Keratinocyte (primary cell): ENCODE measurements around the gene LYPD1. TPM values are rescaled to one million over a fixed set of nuclear protein-coding genes. Genes with fewer than 3 reads are reported as not detected.

ENCODE experiments used
- DNase-seq: peaks from one replicate; pipeline ENCODE4 v3.0.0-alpha.2; 2011; ENCODE audit warnings: low read depth, missing footprints, low spot score
- FAIRE-seq: peaks from 2 replicates; lab custom pipeline; 2011; peaks lifted over from hg19 to GRCh38; lab: Jason Lieb, UNC
- H2AFZ ChIP-seq: 2 replicates; pipeline ENCODE4 v1.6.0; 2012; ENCODE audit warnings: low read length, control low read depth, inconsistent platforms; ENCODE audit not compliant: control insufficient read depth
- H3K27ac ChIP-seq: 2 replicates; pipeline ENCODE4 v1.5.1; 2011; ENCODE audit warnings: low read length; ENCODE audit not compliant: control insufficient read depth, insufficient read depth
- H3K27me3 ChIP-seq: 3 replicates; pipeline ENCODE4 v1.6.0; 2011; ENCODE audit warnings: low read length; ENCODE audit not compliant: control insufficient read depth, insufficient read depth; ENCODE audit errors: extremely low read depth
- H3K36me3 ChIP-seq, 2 experiments: 2 replicates in 1 of 2; 3 replicates in 1 of 2; pipeline ENCODE4 v1.5.1; 2011; ENCODE audit warnings: low read length in 2 of 2, mild to moderate bottlenecking in 1 of 2; ENCODE audit not compliant: control insufficient read depth in 2 of 2, insufficient read depth in 2 of 2; ENCODE audit errors: extremely low read depth in 1 of 2
- H3K4me1 ChIP-seq: 3 replicates; pipeline ENCODE4 v1.5.1; 2011; ENCODE audit warnings: low read length; ENCODE audit not compliant: control insufficient read depth, insufficient read depth; ENCODE audit errors: extremely low read depth
- H3K4me2 ChIP-seq: 3 replicates; pipeline ENCODE4 v1.6.0; 2011; ENCODE audit warnings: low read depth, low read length; ENCODE audit not compliant: control insufficient read depth, insufficient read depth; ENCODE audit errors: extremely low read depth
- H3K4me3 ChIP-seq, 3 experiments: fragments of 200-600 bp in 1 of 3; sonication (generic) in 1 of 3; 2 replicates in 2 of 3; 3 replicates in 1 of 3; pipeline ENCODE4 v1.5.1; 2011 to 2016; ENCODE audit warnings: low read length in 3 of 3, mild to moderate bottlenecking in 3 of 3, control low read depth in 2 of 3, inconsistent platforms in 1 of 3, low read depth in 1 of 3, mixed read lengths in 1 of 3, mixed run types in 1 of 3, moderate library complexity in 1 of 3; ENCODE audit not compliant: control insufficient read depth in 2 of 3, insufficient read depth in 2 of 3; ENCODE audit errors: extremely low read depth in 1 of 3
- H3K79me2 ChIP-seq: 2 replicates; pipeline ENCODE4 v1.6.0; 2012; ENCODE audit warnings: low read length; ENCODE audit not compliant: control insufficient read depth, insufficient read depth
- H3K9ac ChIP-seq: 3 replicates; pipeline ENCODE4 v1.6.0; 2011; ENCODE audit warnings: low read length; ENCODE audit not compliant: control insufficient read depth, insufficient read depth; ENCODE audit errors: extremely low read depth
- H3K9me1 ChIP-seq: 3 replicates; pipeline ENCODE4 v1.6.0; 2011; ENCODE audit warnings: low read length; ENCODE audit not compliant: control insufficient read depth, insufficient read depth; ENCODE audit errors: extremely low read depth
- H3K9me3 ChIP-seq: 2 replicates; pipeline ENCODE4 v1.5.1; 2012; ENCODE audit warnings: low read depth, low read length; ENCODE audit not compliant: control insufficient read depth
- H4K20me1 ChIP-seq: 3 replicates; pipeline ENCODE4 v1.6.0; 2011; ENCODE audit warnings: low read length; ENCODE audit not compliant: control insufficient read depth, insufficient read depth; ENCODE audit errors: extremely low read depth
- CTCF ChIP-seq, 3 experiments: IDR thresholded peaks in 1 of 3; conservative IDR thresholded peaks in 1 of 3; optimal IDR thresholded peaks in 1 of 3; 2 replicates in 2 of 3; 3 replicates in 1 of 3; pipeline versions ENCODE3 to v1.5.1; 2011; ENCODE audit warnings: low read length in 3 of 3, mild to moderate bottlenecking in 3 of 3, moderate library complexity in 2 of 3, control low read depth in 1 of 3, inconsistent platforms in 1 of 3; ENCODE audit not compliant: insufficient read depth in 2 of 3; ENCODE audit errors: extremely low read depth in 1 of 3
- EZH2 ChIP-seq: IDR thresholded peaks from one replicate; pipeline ENCODE4 v1.6.1; 2012; ENCODE audit warnings: inconsistent platforms, mild to moderate bottlenecking, low read length, moderate library complexity
- dilution Hi-C: fragments of 300-500 bp; cut with MboI; formaldehyde crosslinking; loops from one replicate; pipeline ENCODE4 v1.7.0; 2020; ENCODE audit warnings: low sequenced_read_pairs; ENCODE audit not compliant: extremely low pct_ligation_motif_present
- polyA plus RNA-seq, 5 experiments: library from polyadenylated mRNA; depleted of rRNA in 3 of 5; stranded (reverse) in 3 of 5; stranded (forward) in 1 of 5; unstranded in 1 of 5; fragments of >200 nt; gene quantifications; 1 replicate in 1 of 5; 2 replicates in 3 of 5; 3 replicates in 1 of 5; pipeline versions ENCODE4 v1.2.1 to v1.2.3, GENCODE V29; 2011 to 2012; ENCODE audit warnings: missing spikeins in 2 of 5, low read depth in 1 of 5, low replicate concordance in 1 of 5

LYPD1 gene
- polyA plus RNA-seq, 1 donor (not counting 4 experiments of a cell fraction or from before 2014, with no cell fraction given) = 0.03 TPM

GRCh38 chr2:132608311-132608710 lies 61.7 kb downstream of the LYPD1 start:
- no peak overlapping the region for H3K9ac ChIP-seq
- dilution Hi-C loops = no loop called here
- H3K4me1 ChIP-seq = no peaks in the 10 kb centered on the region
- no peak overlapping the region for H3K4me3 ChIP-seq
- no peak overlapping the region for H2AFZ ChIP-seq
- H3K79me2 ChIP-seq = no peaks in the 10 kb centered on the region
- DNase-seq (no peak), FAIRE-seq (no peak)
- TF ChIP-seq EZH2 = no peak
- no peaks in the 10 kb centered on the region for H3K9me3 ChIP-seq
- no peaks in the 10 kb centered on the region for H3K9me1 ChIP-seq
- H3K27me3 ChIP-seq = no peaks in the 10 kb centered on the region
- H3K4me2 ChIP-seq = no peak overlapping the region
- no peaks in the 10 kb centered on the region for H3K36me3 ChIP-seq
- H3K27ac ChIP-seq = no peak overlapping the region
- no peaks in the 10 kb centered on the region for H4K20me1 ChIP-seq

- FAIRE-seq = no peak
- Histone ChIP-seq H3K4me2 (no peak overlapping the region), H3K4me1 (no peaks in the 10 kb centered on the region), H3K27me3 (no peaks in the 10 kb centered on the region), H3K9me1 (no peaks in the 10 kb centered on the region), H3K79me2 (no peaks in the 10 kb centered on the region), H3K36me3 (no peaks in the 10 kb centered on the region), H3K4me3 (no peak overlapping the region), H4K20me1 (no peaks in the 10 kb centered on the region), H2AFZ (no peak overlapping the region), H3K9ac (no peak overlapping the region), H3K9me3 (no peaks in the 10 kb centered on the region), H3K27ac (no peak overlapping the region)
- dilution Hi-C loops = no loop called here
- TF ChIP-seq EZH2 = no peak
- TF ChIP-seq CTCF (optimal IDR thresholded peaks at IDR 0.05 in 1 of 3, IDR thresholded peaks at IDR 0.05 in 1 of 3, conservative IDR thresholded peaks at IDR 0.05 in 1 of 3; ENCODE audit: extremely low read depth in 1 of 3, insufficient read depth in 2 of 3, low read length in 3 of 3) = no peak
- no peak for DNase-seq
Observed at GRCh38 chr2:132607426-132608090, 62.4 kb downstream of the LYPD1 start.

- no peak overlapping the region for H2AFZ ChIP-seq
- H3K9me1 ChIP-seq = no peaks in the 10 kb centered on the region
- H3K9me3 ChIP-seq = no peaks in the 10 kb centered on the region
- H3K4me1 ChIP-seq = no peaks in the 10 kb centered on the region
- no peaks in the 10 kb centered on the region for H3K27me3 ChIP-seq
- H3K9ac ChIP-seq = no peak overlapping the region
- no peak overlapping the region for H3K4me2 ChIP-seq
- no peak overlapping the region for H3K4me3 ChIP-seq
- H3K36me3 ChIP-seq = no peaks in the 10 kb centered on the region
- TF ChIP-seq CTCF (optimal IDR thresholded peaks at IDR 0.05 in 1 of 3, IDR thresholded peaks at IDR 0.05 in 1 of 3, conservative IDR thresholded peaks at IDR 0.05 in 1 of 3; ENCODE audit: extremely low read depth in 1 of 3, insufficient read depth in 2 of 3, low read length in 3 of 3) (no peak), EZH2 (no peak)
- DNase-seq (no peak), FAIRE-seq (no peak)
- no peaks in the 10 kb centered on the region for H3K79me2 ChIP-seq
- no peak overlapping the region for H3K27ac ChIP-seq
- no peaks in the 10 kb centered on the region for H4K20me1 ChIP-seq
- dilution Hi-C loops = no loop called here
Observed at GRCh38 chr2:132606649-132607048, 63.4 kb downstream of the LYPD1 start.
